ENCODE data around the gene CNOT6. TPM values are rescaled to one million over a fixed set of nuclear protein-coding genes. Genes with fewer than 3 reads are reported as not detected.
A peak's percentile ranks its signal among the peaks of the same experiment; 100 is the strongest.

CNOT6 gene
- total and polyA plus RNA-seq, 5 experiments from 2014 or later: 6.0 to 50.7 (median 11.1) TPM

- DNase-seq (no peak), ATAC-seq (peak in 1 of 2 donors; percentile 33)
- Mint-ChIP-seq H3K27me3 (peaks cover 10 to 42% (median 23%) of the 10 kb centered on the region in 5 donors), H3K4me3 (peak overlapping the region in 2 of 10 donors; percentile 51 to 71), H3K36me3 (peaks cover 0 to 5% (median 0%) of the 10 kb centered on the region in 3 donors), H3K9me3 (peaks cover 0 to 4% (median 0%) of the 10 kb centered on the region in 9 donors), H3K27ac (peak overlapping the region in 1 of 10 donors; percentile 82), H3K4me1 (peaks cover 4 to 10% (median 7%) of the 10 kb centered on the region in 4 donors)
- POLR2A ChIA-PET: interaction anchor here (0.6 to 6.2 kb wide), 15 partner anchors 7 to 240 kb away, joined by 3 to 95 read pairs (median 6); partner anchors contain the start of gene CNOT6
Measured at GRCh38 chr5:180590543-180591310, 96.5 kb downstream of the CNOT6 start.

- Mint-ChIP-seq H3K27me3 (peaks cover 10 to 42% (median 22%) of the 10 kb centered on the region in 5 donors), H3K9me3 (peaks cover 0 to under 1% (median 0%) of the 10 kb centered on the region in 9 donors), H3K36me3 (peaks cover 0 to 5% (median 0%) of the 10 kb centered on the region in 3 donors), H3K4me3 (peak within 1 kb of the TSS in 9 of 10 donors; percentile 52 to 82 (median 69)), H3K27ac (peak within 1 kb of the TSS in 2 of 10 donors; percentile 47 to 87), H3K4me1 (peaks cover 4 to 10% (median 7%) of the 10 kb centered on the region in 4 donors)
- POLR2A ChIA-PET: interaction anchor here (1.1 to 6.2 kb wide), 9 partner anchors 10 to 239 kb away, joined by 3 to 95 read pairs (median 9); partner anchors contain the start of gene CNOT6
- no peak for DNase-seq
- peak in 1 of 2 donors; percentile 35 for ATAC-seq
Measured at GRCh38 chr5:180591311-180591887, 97.2 kb downstream of the CNOT6 start, which contains the start of gene SCGB3A1. TSS of gene SCGB3A1 (minus strand) at chr5:180591499. CDS start at chr5:180591462, 37 bp downstream.

- Mint-ChIP-seq H3K4me1 (peaks cover 4 to 10% (median 7%) of the 10 kb centered on the region in 4 donors), H3K36me3 (peaks cover 0 to 5% (median 0%) of the 10 kb centered on the region in 3 donors), H3K4me3 (peak overlapping the region in 9 of 10 donors; percentile 52 to 82 (median 69)), H3K27ac (peak overlapping the region in 2 of 10 donors; percentile 47 to 87), H3K27me3 (peaks cover 10 to 42% (median 18%) of the 10 kb centered on the region in 5 donors), H3K9me3 (no peaks in the 10 kb centered on the region)
- POLR2A ChIA-PET: interaction anchor here (1.5 to 6.2 kb wide), 5 partner anchors 12 to 54 kb away, joined by 5 to 95 read pairs (median 35); no protein-coding TSS in a partner anchor
- ATAC-seq (no peak), DNase-seq (no peak)
Measured at GRCh38 chr5:180592176-180592575, 98.0 kb downstream of the CNOT6 start.

GRCh38 chr5:180593446-180594206 is 99.4 kb downstream of the CNOT6 start:
- ATAC-seq (no peak), DNase-seq (no peak)
- Mint-ChIP-seq H3K27ac (peak overlapping the region in 2 of 10 donors; percentile 11 to 63), H3K9me3 (no peaks in the 10 kb centered on the region), H3K4me3 (peak overlapping the region in 3 of 10 donors; percentile 1 to 38 (median 7)), H3K36me3 (peaks cover 0 to 5% (median 0%) of the 10 kb centered on the region in 3 donors), H3K27me3 (peaks cover 10 to 34% (median 18%) of the 10 kb centered on the region in 5 donors), H3K4me1 (peaks cover 4 to 10% (median 7%) of the 10 kb centered on the region in 4 donors)
- POLR2A ChIA-PET: interaction anchor here (1.0 to 3.9 kb wide), 3 partner anchors 10 to 55 kb away, joined by 5 to 22 read pairs (median 5); no protein-coding TSS in a partner anchor

GRCh38 chr5:180594311-180595045 is 100.3 kb downstream of the CNOT6 start:
- Mint-ChIP-seq H3K4me1 (peaks cover 4 to 10% (median 7%) of the 10 kb centered on the region in 4 donors), H3K36me3 (peaks cover 0 to 5% (median 0%) of the 10 kb centered on the region in 3 donors), H3K4me3 (peak overlapping the region in 1 of 10 donors; percentile 6), H3K27ac (peak overlapping the region in 1 of 10 donors; percentile 63), H3K27me3 (peaks cover 10 to 25% (median 16%) of the 10 kb centered on the region in 5 donors), H3K9me3 (no peaks in the 10 kb centered on the region)
- ATAC-seq: no peak
- DNase-seq: no peak
- POLR2A ChIA-PET: interaction anchor here (0.8 to 1.0 kb wide), 2 partner anchors 12 to 32 kb away, joined by 3 to 5 read pairs; no protein-coding TSS in a partner anchor

GRCh38 chr5:180595046-180595379 is 100.8 kb downstream of the CNOT6 start:
- Mint-ChIP-seq H3K27ac (peak overlapping the region in 1 of 10 donors; percentile 6), H3K4me3 (no peak overlapping the region), H3K27me3 (peaks cover 10 to 20% (median 13%) of the 10 kb centered on the region in 5 donors), H3K36me3 (peaks cover 0 to 5% (median 0%) of the 10 kb centered on the region in 3 donors), H3K4me1 (peaks cover 4 to 6% (median 5%) of the 10 kb centered on the region in 4 donors), H3K9me3 (no peaks in the 10 kb centered on the region)
- ATAC-seq (no peak), DNase-seq (no peak)
- POLR2A ChIA-PET: interaction anchor here (0.8 to 1.0 kb wide), 2 partner anchors 12 to 33 kb away, joined by 3 to 5 read pairs; no protein-coding TSS in a partner anchor

GRCh38 chr5:180595381-180596114 is 101.4 kb downstream of the CNOT6 start:
- Mint-ChIP-seq H3K27ac (peak overlapping the region in 1 of 10 donors; percentile 60), H3K4me3 (no peak overlapping the region), H3K36me3 (peaks cover 0 to 5% (median 0%) of the 10 kb centered on the region in 3 donors), H3K4me1 (peaks cover 4 to 6% (median 5%) of the 10 kb centered on the region in 4 donors), H3K9me3 (no peaks in the 10 kb centered on the region), H3K27me3 (peaks cover 10 to 20% (median 13%) of the 10 kb centered on the region in 5 donors)
- DNase-seq: no peak
- no peak for ATAC-seq
- POLR2A ChIA-PET: no interaction called here

GRCh38 chr5:180596115-180596667 is 102.0 kb downstream of the CNOT6 start:
- POLR2A ChIA-PET: interaction anchor here (0.8 kb wide), 1 partner anchor 58 kb away, joined by 4 read pairs; no protein-coding TSS in a partner anchor
- peaks cover 10 to 20% (median 13%) of the 10 kb centered on the region in 5 donors for H3K27me3 Mint-ChIP-seq
- H3K27ac Mint-ChIP-seq: peak overlapping the region in 1 of 10 donors; percentile 60
- peaks cover 0 to 5% (median 0%) of the 10 kb centered on the region in 3 donors for H3K36me3 Mint-ChIP-seq
- H3K9me3 Mint-ChIP-seq: no peaks in the 10 kb centered on the region
- no peak overlapping the region for H3K4me3 Mint-ChIP-seq
- DNase-seq (no peak), ATAC-seq (no peak)
- peaks cover 4 to 6% (median 5%) of the 10 kb centered on the region in 4 donors for H3K4me1 Mint-ChIP-seq

GRCh38 chr5:180596668-180597231 is 102.6 kb downstream of the CNOT6 start:
- Mint-ChIP-seq H3K27me3 (peaks cover 10 to 20% (median 13%) of the 10 kb centered on the region in 5 donors), H3K36me3 (peaks cover 0 to 5% (median 0%) of the 10 kb centered on the region in 3 donors), H3K27ac (no peak overlapping the region), H3K9me3 (no peaks in the 10 kb centered on the region), H3K4me3 (no peak overlapping the region), H3K4me1 (peaks cover 4 to 6% (median 5%) of the 10 kb centered on the region in 4 donors)
- POLR2A ChIA-PET: interaction anchor here (0.8 kb wide), 1 partner anchor 58 kb away, joined by 4 read pairs; no protein-coding TSS in a partner anchor
- no peak for ATAC-seq
- DNase-seq: no peak

- ATAC-seq (no peak), DNase-seq (no peak)
- H3K36me3 Mint-ChIP-seq: no peaks in the 10 kb centered on the region
- no peak overlapping the region for H3K4me3 Mint-ChIP-seq
- no peaks in the 10 kb centered on the region for H3K9me3 Mint-ChIP-seq
- no peak overlapping the region for H3K27ac Mint-ChIP-seq
- peaks cover 0 to 6% (median 4%) of the 10 kb centered on the region in 5 donors for H3K27me3 Mint-ChIP-seq
- H3K4me1 Mint-ChIP-seq: no peaks in the 10 kb centered on the region
- POLR2A ChIA-PET: interaction anchor here (0.6 to 1.7 kb wide), 4 partner anchors 8 to 73 kb away, joined by 3 to 6 read pairs (median 4); no protein-coding TSS in a partner anchor
Measured at GRCh38 chr5:180598316-180598701, 104.1 kb downstream of the CNOT6 start.

Measured in naive thymus-derived CD8-positive, alpha-beta T cell (primary cell).